A673 (cell line): Measurements from ENCODE around the gene NBAS.

ENCODE experiments used
- CTCF ChIP-seq: fragments of 300-800, 200-600 bp; sonication (generic); conservative IDR thresholded peaks from 2 replicates; pipeline ENCODE4 v1.5.1; 2017; ENCODE audit warnings: low read depth, mild to moderate bottlenecking, antibody characterized with exemption, low read length, moderate library complexity, mixed read lengths
- EZH2 ChIP-seq: fragments of 200-600 bp; sonication (generic); IDR thresholded peaks from 2 replicates; pipeline ENCODE4 v1.6.1; 2017; ENCODE audit warnings: borderline replicate concordance, low read depth, mild to moderate bottlenecking, mixed read lengths, antibody characterized with exemption, low read length; ENCODE audit not compliant: poor library complexity, severe bottlenecking

GRCh38 chr2:15582710-15583357 is 21.7 kb upstream of the NBAS start:
- TF ChIP-seq CTCF (no peak), EZH2 (no peak)
